HFFc6 (cell line): Measurements from ENCODE around the gene SHKBP1. TPM values are rescaled to one million over a fixed set of nuclear protein-coding genes. Genes with fewer than 3 reads are reported as not detected.
A peak's percentile ranks its signal among the peaks of the same experiment; 100 is the strongest.

ENCODE experiments used
- DNase-seq: peaks from one replicate; pipeline ENCODE4 v3.0.0-alpha.2; 2018
- H3K27ac Mint-ChIP-seq: 2 replicates; pipeline ENCODE4 v1.8.0; 2020; ENCODE audit warnings: mild to moderate bottlenecking, mixed read lengths
- H3K27me3 Mint-ChIP-seq: 2 replicates; pipeline ENCODE4 v1.8.0; 2021; ENCODE audit warnings: mild to moderate bottlenecking, moderate library complexity, mixed read lengths; ENCODE audit not compliant: insufficient read depth
- H3K36me3 Mint-ChIP-seq: 2 replicates; pipeline ENCODE4 v1.8.0; 2021; ENCODE audit warnings: low read depth, mixed read lengths
- H3K4me1 Mint-ChIP-seq: 2 replicates; pipeline ENCODE4 v1.8.0; 2020; ENCODE audit warnings: low read depth, mixed read lengths
- H3K4me3 Mint-ChIP-seq: 2 replicates; pipeline ENCODE4 v1.8.0; 2020; ENCODE audit warnings: mild to moderate bottlenecking, moderate library complexity, mixed read lengths
- H3K9me3 Mint-ChIP-seq: 2 replicates; pipeline ENCODE4 v1.8.0; 2020; ENCODE audit warnings: mild to moderate bottlenecking, mixed read lengths
- total RNA-seq, 6 experiments: library from RNA; stranded (reverse); fragmentation: NEBNext Ultra II Directional; extraction: Animal tissue kit (Norgen Biotek cat#: 25700); gene quantifications; 2 replicates in 1 of 6; 3 replicates in 5 of 6; pipeline ENCODE4 v1.2.3, GENCODE V29; 2021
- TF ChIP-seq, protein P1 (sequence below): fragments of 200-600 bp; sonication (generic); IDR thresholded peaks from 2 replicates; pipeline ENCODE4 v1.5.0; 2021; ENCODE audit warnings: antibody characterized with exemption, mild to moderate bottlenecking

The SHKBP1 gene
- total RNA-seq, 6 experiments from 2014 or later: 58.5 to 95.2 (median 83.0) TPM

DNA sequence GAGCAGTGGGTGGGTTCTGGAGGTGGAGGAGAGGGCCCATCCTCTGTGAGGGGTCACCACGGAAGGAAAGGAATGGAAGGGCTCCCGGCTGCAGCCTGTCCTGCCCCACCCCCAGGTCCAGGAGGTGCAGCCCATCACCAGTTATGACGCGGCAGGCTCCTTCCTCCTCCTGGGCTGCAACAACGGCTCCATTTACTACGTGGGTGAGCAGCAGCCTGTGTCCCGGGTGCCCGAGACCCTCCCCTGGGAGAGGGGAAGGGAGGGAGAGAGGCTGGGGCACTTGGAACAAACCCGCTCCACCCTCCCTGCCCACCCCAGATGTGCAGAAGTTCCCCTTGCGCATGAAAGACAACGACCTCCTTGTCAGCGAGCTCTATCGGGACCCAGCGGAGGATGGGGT, 6.6 kb downstream of the SHKBP1 start:
- Mint-ChIP-seq H3K4me1 (peaks cover 33% of the 10 kb centered on the region), H3K27me3 (no peaks in the 10 kb centered on the region; the same call in 1 of the 2 replicates), H3K9me3 (no peaks in the 10 kb centered on the region), H3K27ac (no peak overlapping the region), H3K4me3 (no peak overlapping the region), H3K36me3 (peaks cover 44% of the 10 kb centered on the region)
- no peak for DNase-seq
- TF ChIP-seq, protein P1, sequence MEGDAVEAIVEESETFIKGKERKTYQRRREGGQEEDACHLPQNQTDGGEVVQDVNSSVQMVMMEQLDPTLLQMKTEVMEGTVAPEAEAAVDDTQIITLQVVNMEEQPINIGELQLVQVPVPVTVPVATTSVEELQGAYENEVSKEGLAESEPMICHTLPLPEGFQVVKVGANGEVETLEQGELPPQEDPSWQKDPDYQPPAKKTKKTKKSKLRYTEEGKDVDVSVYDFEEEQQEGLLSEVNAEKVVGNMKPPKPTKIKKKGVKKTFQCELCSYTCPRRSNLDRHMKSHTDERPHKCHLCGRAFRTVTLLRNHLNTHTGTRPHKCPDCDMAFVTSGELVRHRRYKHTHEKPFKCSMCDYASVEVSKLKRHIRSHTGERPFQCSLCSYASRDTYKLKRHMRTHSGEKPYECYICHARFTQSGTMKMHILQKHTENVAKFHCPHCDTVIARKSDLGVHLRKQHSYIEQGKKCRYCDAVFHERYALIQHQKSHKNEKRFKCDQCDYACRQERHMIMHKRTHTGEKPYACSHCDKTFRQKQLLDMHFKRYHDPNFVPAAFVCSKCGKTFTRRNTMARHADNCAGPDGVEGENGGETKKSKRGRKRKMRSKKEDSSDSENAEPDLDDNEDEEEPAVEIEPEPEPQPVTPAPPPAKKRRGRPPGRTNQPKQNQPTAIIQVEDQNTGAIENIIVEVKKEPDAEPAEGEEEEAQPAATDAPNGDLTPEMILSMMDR: no peak

DNA sequence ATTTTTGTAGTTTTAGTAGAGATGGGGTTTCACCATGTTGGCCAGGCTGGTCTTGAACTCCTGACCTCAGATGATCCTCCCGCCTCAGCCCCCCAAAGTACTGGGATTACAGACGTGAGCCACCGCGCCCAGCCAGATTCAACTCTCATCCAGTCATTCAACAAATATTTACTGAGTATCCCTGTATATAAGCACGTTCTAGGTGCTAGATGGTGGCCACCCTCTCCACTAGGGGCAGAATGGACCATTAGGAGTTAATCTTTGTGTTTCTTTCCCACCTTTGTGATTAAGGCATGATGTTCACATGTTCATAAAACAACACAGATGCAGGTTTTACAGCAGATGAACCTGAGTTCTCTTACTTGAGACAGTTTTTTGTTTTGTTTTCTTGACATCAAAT, 7.3 kb downstream of the SHKBP1 start:
- Mint-ChIP-seq H3K9me3 (no peaks in the 10 kb centered on the region), H3K4me1 (peaks cover 38% of the 10 kb centered on the region), H3K27me3 (no peaks in the 10 kb centered on the region; the same call in 1 of the 2 replicates), H3K36me3 (peaks cover 46% of the 10 kb centered on the region), H3K27ac (peak overlapping the region; percentile 3; the same call in 1 of the 2 replicates), H3K4me3 (no peak overlapping the region)
- TF ChIP-seq, protein P1: peak; percentile 67
- DNase-seq: no peak

DNA sequence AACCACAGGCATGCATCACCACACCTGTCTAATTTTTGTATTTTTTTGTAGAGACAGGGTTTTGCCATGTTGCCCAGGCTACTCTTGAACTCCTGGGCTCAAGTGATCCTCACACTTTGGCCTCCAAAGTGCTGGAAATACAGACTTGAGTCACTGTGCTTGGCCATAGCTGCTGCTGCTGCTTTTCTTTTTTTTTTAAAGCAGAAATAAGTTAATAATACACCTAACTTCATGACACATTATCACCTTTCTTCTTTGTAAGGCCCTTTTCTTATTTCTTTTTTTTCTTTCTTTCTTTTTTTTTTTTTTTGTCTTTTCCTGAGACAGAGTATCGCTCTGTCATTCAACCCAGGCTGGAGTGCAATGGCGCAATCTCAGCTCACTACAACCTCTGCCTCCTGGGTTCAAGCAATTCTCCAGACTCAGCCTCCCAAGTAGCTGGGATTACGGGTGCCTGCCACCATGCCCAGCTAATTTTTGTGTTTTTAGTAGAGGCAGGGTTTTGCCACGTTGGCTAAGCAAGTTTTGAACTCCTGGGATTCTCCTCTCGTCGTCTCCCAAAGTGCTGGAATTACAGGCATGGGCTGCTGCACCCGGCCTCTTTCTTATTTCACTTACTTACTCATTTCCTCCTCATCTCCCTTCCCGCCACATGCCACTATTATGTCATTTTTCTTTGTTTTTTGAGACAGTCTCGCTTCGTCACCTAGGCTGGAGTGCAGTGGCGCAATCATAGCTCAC, 8.7 kb downstream of the SHKBP1 start:
- no peaks in the 10 kb centered on the region for H3K9me3 Mint-ChIP-seq
- peaks cover 38% of the 10 kb centered on the region for H3K4me1 Mint-ChIP-seq
- DNase-seq: peak; percentile 58
- H3K27ac Mint-ChIP-seq: peak overlapping the region; percentile 86
- peaks cover 46% of the 10 kb centered on the region for H3K36me3 Mint-ChIP-seq
- H3K27me3 Mint-ChIP-seq: peaks cover 5% of the 10 kb centered on the region
- peak overlapping the region; percentile 12; the same call in 1 of the 2 replicates for H3K4me3 Mint-ChIP-seq
- TF ChIP-seq, protein P1: no peak

DNA sequence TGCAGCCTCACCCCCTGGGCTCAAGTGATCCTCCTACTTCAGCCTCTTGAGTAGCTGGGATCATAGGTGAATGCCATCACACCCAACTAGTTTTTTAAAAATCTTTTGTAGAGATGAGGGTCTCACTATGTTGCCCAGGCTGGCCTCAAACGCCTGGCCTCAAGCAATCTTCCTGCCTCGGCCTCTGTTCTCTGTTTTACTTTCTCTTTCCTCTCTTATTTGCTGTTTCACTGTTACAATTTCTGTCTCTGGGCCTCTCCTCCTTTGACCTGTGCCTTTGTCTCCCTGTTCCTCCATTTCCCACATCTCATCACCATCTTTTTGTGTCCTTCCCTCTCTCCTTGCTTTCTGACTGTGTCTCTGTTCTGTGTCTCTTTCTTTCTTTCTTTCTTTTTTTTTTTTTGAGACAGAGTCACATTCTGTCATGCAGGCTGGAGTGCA, 9.3 kb downstream of the SHKBP1 start:
- TF ChIP-seq, protein P1: no peak
- Mint-ChIP-seq H3K4me1 (peaks cover 38% of the 10 kb centered on the region), H3K36me3 (peaks cover 46% of the 10 kb centered on the region), H3K4me3 (peak overlapping the region; percentile 12; the same call in 1 of the 2 replicates), H3K9me3 (no peaks in the 10 kb centered on the region), H3K27ac (peak overlapping the region; percentile 86), H3K27me3 (peaks cover 5% of the 10 kb centered on the region)
- no peak for DNase-seq

DNA sequence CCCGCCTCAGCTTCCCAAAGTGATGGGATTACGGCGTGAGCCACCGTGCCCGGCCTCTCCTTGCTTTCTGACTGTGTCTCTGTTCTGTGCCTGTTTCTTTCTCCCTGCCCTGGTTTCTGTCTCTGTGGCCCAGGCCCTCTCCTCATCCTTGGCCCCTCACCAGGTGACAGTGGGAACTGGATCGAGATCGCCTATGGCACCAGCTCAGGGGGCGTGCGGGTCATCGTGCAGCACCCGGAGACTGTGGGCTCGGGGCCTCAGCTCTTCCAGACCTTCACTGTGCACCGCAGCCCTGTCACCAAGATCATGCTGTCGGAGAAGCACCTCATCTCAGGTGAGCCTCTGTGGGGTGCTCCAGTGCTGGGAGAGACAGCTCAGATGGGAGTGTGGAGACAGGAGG, 9.9 kb downstream of the SHKBP1 start:
- H3K27ac Mint-ChIP-seq: no peak overlapping the region
- DNase-seq: no peak
- TF ChIP-seq, protein P1: no peak
- H3K4me1 Mint-ChIP-seq: peaks cover 38% of the 10 kb centered on the region
- H3K36me3 Mint-ChIP-seq: peaks cover 50% of the 10 kb centered on the region
- H3K4me3 Mint-ChIP-seq: no peak overlapping the region
- H3K9me3 Mint-ChIP-seq: no peaks in the 10 kb centered on the region
- H3K27me3 Mint-ChIP-seq: peaks cover 5% of the 10 kb centered on the region
